ACC112 (cell line): ENCODE measurements around the gene TUBGCP2.

Experiments
- H2AFZ ChIP-seq: fragments of 200-600 bp; sonication (generic); one replicate; pipeline ENCODE4 v1.6.0; 2017; ENCODE audit warnings: antibody characterized with exemption, low read length; ENCODE audit not compliant: unreplicated experiment
- H3K27ac ChIP-seq: fragments of 200-600 bp; sonication (generic); 2 replicates; pipeline ENCODE4 v1.5.1; 2014; ENCODE audit warnings: low read depth, mild to moderate bottlenecking, antibody characterized with exemption, low read length, moderate library complexity
- H3K27me3 ChIP-seq: fragments of 200-600 bp; sonication (generic); 2 replicates; pipeline ENCODE4 v1.6.1; 2014; ENCODE audit warnings: mild to moderate bottlenecking, antibody characterized with exemption, low read length, moderate library complexity, mixed read lengths; ENCODE audit not compliant: insufficient read depth
- H3K36me3 ChIP-seq: fragments of 200-600 bp; sonication (generic); 2 replicates; pipeline ENCODE4 v1.6.1; 2016; ENCODE audit warnings: mild to moderate bottlenecking, antibody characterized with exemption, low read length, moderate library complexity, mixed read lengths; ENCODE audit not compliant: insufficient read depth
- H3K4me1 ChIP-seq: fragments of 200-600 bp; sonication (generic); one replicate; pipeline ENCODE4 v1.6.1; 2016; ENCODE audit warnings: low read length, mixed read lengths; ENCODE audit not compliant: insufficient read depth, unreplicated experiment, control insufficient read depth
- H3K4me3 ChIP-seq: fragments of 200-600 bp; sonication (generic); 2 replicates; pipeline ENCODE4 v1.5.1; 2014; ENCODE audit warnings: mild to moderate bottlenecking, low read depth, low read length
- H3K79me2 ChIP-seq: fragments of 200-600 bp; sonication (generic); one replicate; pipeline ENCODE4 v1.6.0; 2016; ENCODE audit warnings: low read length; ENCODE audit not compliant: control insufficient read depth, unreplicated experiment, insufficient read depth

TUBGCP2 gene

GRCh38 chr10:133351408-133352318 lies 43.0 kb upstream of the TUBGCP2 start:
- no peaks in the 10 kb centered on the region for H3K36me3 ChIP-seq
- no peak overlapping the region for H3K4me3 ChIP-seq
- H3K27me3 ChIP-seq: no peaks in the 10 kb centered on the region
- H3K27ac ChIP-seq: no peak overlapping the region
- no peak overlapping the region for H2AFZ ChIP-seq
- peaks cover 8% of the 10 kb centered on the region for H3K4me1 ChIP-seq
- peaks cover 6% of the 10 kb centered on the region for H3K79me2 ChIP-seq

DNA sequence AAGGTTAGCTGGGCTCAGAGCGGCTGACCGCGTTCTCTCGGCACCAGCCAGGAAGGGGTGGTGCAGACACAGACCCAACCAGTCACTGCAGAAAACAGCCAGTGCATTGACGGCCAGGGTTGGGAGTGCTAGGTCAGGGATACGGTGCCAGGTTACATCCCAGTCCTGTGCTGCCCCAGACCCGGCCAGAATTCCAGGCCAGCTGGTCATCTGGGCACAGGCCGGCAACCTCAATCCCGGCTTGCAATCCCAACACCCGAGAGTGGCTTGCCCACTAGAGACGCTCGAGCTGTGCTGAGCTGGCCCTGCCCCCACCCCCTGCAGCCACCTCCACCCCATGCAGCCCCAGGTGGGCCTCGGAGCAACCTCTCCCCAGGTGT lies 42.3 kb upstream of the TUBGCP2 start:
- Histone ChIP-seq H2AFZ (no peak overlapping the region), H3K4me3 (no peak overlapping the region), H3K4me1 (peaks cover 3% of the 10 kb centered on the region), H3K27ac (no peak overlapping the region), H3K79me2 (no peaks in the 10 kb centered on the region), H3K27me3 (no peaks in the 10 kb centered on the region), H3K36me3 (no peaks in the 10 kb centered on the region)

- no peaks in the 10 kb centered on the region for H3K79me2 ChIP-seq
- no peak overlapping the region for H2AFZ ChIP-seq
- H3K4me3 ChIP-seq: no peak overlapping the region
- no peak overlapping the region for H3K27ac ChIP-seq
- peaks cover 3% of the 10 kb centered on the region for H3K4me1 ChIP-seq
- H3K36me3 ChIP-seq: no peaks in the 10 kb centered on the region
- no peaks in the 10 kb centered on the region; the same call in 1 of the 2 replicates for H3K27me3 ChIP-seq
Measured at GRCh38 chr10:133350283-133350949, 41.7 kb upstream of the TUBGCP2 start.

GRCh38 chr10:133349577-133350011 lies 40.9 kb upstream of the TUBGCP2 start:
- Histone ChIP-seq H3K27ac (no peak overlapping the region), H3K4me1 (peaks cover 3% of the 10 kb centered on the region), H3K36me3 (no peaks in the 10 kb centered on the region), H2AFZ (no peak overlapping the region), H3K27me3 (peaks cover 6% of the 10 kb centered on the region; the same call in 1 of the 2 replicates), H3K4me3 (no peak overlapping the region), H3K79me2 (no peaks in the 10 kb centered on the region)

GRCh38 chr10:133349160-133349568 lies 40.5 kb upstream of the TUBGCP2 start:
- H2AFZ ChIP-seq: no peak overlapping the region
- peaks cover 3% of the 10 kb centered on the region for H3K4me1 ChIP-seq
- H3K79me2 ChIP-seq: no peaks in the 10 kb centered on the region
- H3K36me3 ChIP-seq: no peaks in the 10 kb centered on the region
- H3K27ac ChIP-seq: no peak overlapping the region
- peaks cover 6% of the 10 kb centered on the region; the same call in 1 of the 2 replicates for H3K27me3 ChIP-seq
- no peak overlapping the region for H3K4me3 ChIP-seq

DNA sequence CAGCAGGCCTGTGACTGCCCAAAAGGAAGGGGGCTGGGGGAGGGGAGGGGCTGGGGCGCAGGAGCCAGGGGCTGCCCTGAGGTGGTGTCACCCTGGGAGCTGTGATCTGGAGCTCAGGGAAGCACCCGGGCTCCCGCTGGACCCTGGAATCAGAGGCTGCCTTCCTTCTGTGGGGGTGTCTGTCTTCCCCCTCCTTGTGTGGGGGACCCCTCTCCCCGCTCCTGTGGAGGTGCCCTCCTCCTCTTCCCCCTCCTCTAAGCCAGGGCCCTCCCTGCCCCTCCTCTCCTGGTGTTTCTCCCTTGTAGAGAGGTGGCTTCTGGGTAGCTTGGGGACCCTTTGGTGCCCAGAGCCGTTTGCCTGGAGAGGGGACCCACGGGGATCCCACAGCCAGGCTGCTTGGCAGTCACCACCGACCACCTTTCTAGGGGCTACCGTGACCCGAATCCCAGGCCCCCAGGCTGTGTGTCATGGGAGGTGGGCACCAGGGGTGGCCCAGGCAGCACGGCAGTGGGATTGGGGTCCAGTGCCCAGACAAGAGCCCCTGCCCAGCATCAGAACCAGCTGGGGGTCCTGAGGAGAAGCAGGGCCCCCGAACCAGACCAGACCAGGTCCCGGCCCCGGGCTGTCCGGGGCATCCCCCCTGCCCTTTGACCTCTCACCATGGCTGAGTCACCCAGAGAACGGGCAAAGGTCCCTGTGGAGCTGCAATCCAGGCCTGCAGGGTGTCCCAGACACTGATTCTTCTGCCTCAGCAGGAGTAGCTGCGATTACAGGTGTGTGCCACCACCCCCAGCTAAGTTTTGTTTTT lies 39.2 kb upstream of the TUBGCP2 start:
- Histone ChIP-seq H3K27ac (no peak overlapping the region), H2AFZ (no peak overlapping the region), H3K36me3 (no peaks in the 10 kb centered on the region), H3K79me2 (no peaks in the 10 kb centered on the region), H3K4me3 (no peak overlapping the region), H3K4me1 (peaks cover 3% of the 10 kb centered on the region), H3K27me3 (peaks cover 6% of the 10 kb centered on the region; the same call in 1 of the 2 replicates)

GRCh38 chr10:133346413-133346812 lies 37.7 kb upstream of the TUBGCP2 start:
- Histone ChIP-seq H3K27ac (no peak overlapping the region), H3K4me3 (no peak overlapping the region), H3K4me1 (peaks cover 3% of the 10 kb centered on the region), H3K36me3 (no peaks in the 10 kb centered on the region), H2AFZ (no peak overlapping the region), H3K79me2 (no peaks in the 10 kb centered on the region), H3K27me3 (peaks cover 6% of the 10 kb centered on the region; the same call in 1 of the 2 replicates)

DNA sequence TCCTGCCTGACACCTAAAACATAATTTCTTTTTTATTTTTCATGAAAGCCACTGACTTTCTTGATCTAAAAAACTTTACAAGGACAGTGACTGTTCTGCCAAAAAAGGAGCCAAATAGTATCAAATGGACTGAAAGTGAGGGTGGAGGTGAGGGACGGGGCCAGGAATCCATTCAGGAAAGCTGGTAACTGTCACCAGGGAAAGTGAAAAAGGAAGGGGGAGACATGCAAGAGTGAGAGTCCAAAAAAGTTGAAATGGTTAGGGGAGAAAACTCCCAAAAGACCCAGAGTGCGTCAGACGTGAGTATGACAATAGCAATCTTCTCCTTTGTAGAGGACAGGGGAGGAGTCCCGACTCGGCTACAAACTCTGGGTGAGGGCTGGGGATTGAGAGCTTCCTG lies 35.6 kb upstream of the TUBGCP2 start:
- H3K36me3 ChIP-seq: no peaks in the 10 kb centered on the region
- no peak overlapping the region for H3K4me3 ChIP-seq
- H2AFZ ChIP-seq: no peak overlapping the region
- H3K27me3 ChIP-seq: peaks cover 6% of the 10 kb centered on the region; the same call in 1 of the 2 replicates
- no peak overlapping the region for H3K27ac ChIP-seq
- peaks cover 3% of the 10 kb centered on the region for H3K4me1 ChIP-seq
- no peaks in the 10 kb centered on the region for H3K79me2 ChIP-seq

GRCh38 chr10:133343558-133343957 lies 34.9 kb upstream of the TUBGCP2 start:
- Histone ChIP-seq H3K27me3 (peaks cover 6% of the 10 kb centered on the region; the same call in 1 of the 2 replicates), H3K79me2 (no peaks in the 10 kb centered on the region), H3K36me3 (no peaks in the 10 kb centered on the region), H3K4me1 (peaks cover 3% of the 10 kb centered on the region), H3K27ac (no peak overlapping the region), H3K4me3 (no peak overlapping the region), H2AFZ (no peak overlapping the region)

DNA sequence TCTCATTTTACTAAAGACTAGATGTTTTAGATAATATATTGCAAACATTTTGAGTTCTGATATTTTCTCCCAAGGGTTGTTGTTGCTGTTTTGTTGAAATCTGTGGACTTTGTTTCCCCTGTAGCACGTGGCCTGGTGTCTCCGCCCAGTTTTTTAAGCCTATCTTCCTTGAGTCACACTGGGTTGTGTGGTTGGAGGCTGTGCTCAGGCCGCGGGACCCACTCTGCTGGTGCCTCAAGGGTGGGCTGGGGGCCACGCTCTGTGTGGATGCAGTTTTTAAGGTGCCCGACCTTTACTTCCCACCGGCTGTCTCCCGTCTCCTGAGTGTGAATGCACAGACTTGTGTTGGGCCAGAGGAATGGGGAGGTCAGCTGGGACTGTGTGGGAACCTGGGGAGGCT lies 34.3 kb upstream of the TUBGCP2 start:
- Histone ChIP-seq H2AFZ (no peak overlapping the region), H3K4me1 (no peaks in the 10 kb centered on the region), H3K4me3 (no peak overlapping the region), H3K27me3 (peaks cover 6% of the 10 kb centered on the region; the same call in 1 of the 2 replicates), H3K27ac (no peak overlapping the region), H3K79me2 (no peaks in the 10 kb centered on the region), H3K36me3 (no peaks in the 10 kb centered on the region)
